OCI-LY3 (cell line): ENCODE measurements around the gene ABCC5.

Experiments
- H2AFZ ChIP-seq: fragments of 200-600, 300-600 bp; shearing (Covaris generic); 2 replicates; pipeline ENCODE4 v1.6.0; 2014; ENCODE audit warnings: antibody characterized with exemption, low read depth, low read length
- H3K27ac ChIP-seq: fragments of 200-600, 300-600 bp; sonication (generic); 2 replicates; pipeline ENCODE4 v1.5.1; 2014; ENCODE audit warnings: mild to moderate bottlenecking, low read length, moderate library complexity, mixed read lengths
- H3K27me3 ChIP-seq: fragments of 200-600, 300-600 bp; sonication (generic); 2 replicates; pipeline ENCODE4 v1.6.1; 2014; ENCODE audit warnings: low read depth, low read length, mixed read lengths
- H3K36me3 ChIP-seq: fragments of 200-600, 300-600 bp; sonication (generic); replicated peaks from 2 replicates; pipeline ENCODE3; 2014; ENCODE audit warnings: low read depth, low read length, mixed read lengths
- H3K4me1 ChIP-seq: fragments of 300-600, 200-600 bp; sonication (generic); 2 replicates; pipeline ENCODE4 v1.6.1; 2014; ENCODE audit warnings: low read length, mixed read lengths
- H3K4me2 ChIP-seq: fragments of 200-600, 300-600 bp; sonication (generic); 2 replicates; pipeline ENCODE4 v1.6.1; 2014; ENCODE audit warnings: low read length, mixed read lengths
- H3K4me3 ChIP-seq: fragments of 300-600, 200-600 bp; sonication (generic); 2 replicates; pipeline ENCODE4 v1.5.1; 2014; ENCODE audit warnings: antibody characterized with exemption, mild to moderate bottlenecking, low read length, moderate library complexity
- H3K79me2 ChIP-seq: fragments of 300-600, 200-600 bp; shearing (Covaris generic); 2 replicates; pipeline ENCODE4 v1.6.1; 2014; ENCODE audit warnings: mild to moderate bottlenecking, low read length, mixed read lengths
- H3K9ac ChIP-seq: fragments of 300-600, 200-600 bp; shearing (Covaris generic); 2 replicates; pipeline ENCODE4 v1.6.0; 2014; ENCODE audit warnings: mild to moderate bottlenecking, low read length, moderate library complexity
- H3K9me3 ChIP-seq: fragments of 200-600, 300-600 bp; shearing (Covaris generic); 2 replicates; pipeline ENCODE4 v1.6.1; 2014; ENCODE audit warnings: low read length, mixed read lengths; ENCODE audit not compliant: insufficient read depth
- H4K20me1 ChIP-seq: fragments of 200-600, 300-600 bp; sonication (generic); 2 replicates; pipeline ENCODE4 v1.6.1; 2016; ENCODE audit warnings: low read length, mixed read lengths; ENCODE audit not compliant: insufficient read depth
- CTCF ChIP-seq: fragments of 200-600, 300-600 bp; sonication (generic); IDR thresholded peaks from 2 replicates; pipeline ENCODE4 v1.5.1; 2014; ENCODE audit warnings: antibody characterized with exemption, low read length, low read depth
- EZH2phosphoT487 ChIP-seq: fragments of 200-600 bp; shearing (Covaris generic); IDR thresholded peaks from 2 replicates; pipeline ENCODE4 v1.6.1; 2018; ENCODE audit warnings: antibody characterized with exemption, mixed run types, low read depth

The ABCC5 gene

GRCh38 chr3:183954875-183955274 is 62.8 kb downstream of the ABCC5 start:
- no peak overlapping the region for H3K27ac ChIP-seq
- H3K9ac ChIP-seq: no peak overlapping the region
- no peaks in the 10 kb centered on the region for H3K36me3 ChIP-seq
- H4K20me1 ChIP-seq: no peaks in the 10 kb centered on the region
- no peak for TF ChIP-seq CTCF
- TF ChIP-seq EZH2phosphoT487: no peak
- H3K27me3 ChIP-seq: no peaks in the 10 kb centered on the region
- H3K79me2 ChIP-seq: no peaks in the 10 kb centered on the region
- no peaks in the 10 kb centered on the region for H3K4me1 ChIP-seq
- no peaks in the 10 kb centered on the region for H3K9me3 ChIP-seq
- H3K4me2 ChIP-seq: no peak overlapping the region
- H3K4me3 ChIP-seq: no peak overlapping the region
- H2AFZ ChIP-seq: no peak overlapping the region

GRCh38 chr3:183953471-183954070 is 64.1 kb downstream of the ABCC5 start:
- Histone ChIP-seq H3K9ac (no peak overlapping the region), H3K4me3 (no peak overlapping the region)

GRCh38 chr3:183951459-183951858 is 66.2 kb downstream of the ABCC5 start:
- H3K36me3 ChIP-seq: no peaks in the 10 kb centered on the region
- TF ChIP-seq EZH2phosphoT487 (no peak), CTCF (no peak)

More at GRCh38 chr3:183953471-183954070, 64.1 kb downstream of the ABCC5 start:
- Histone ChIP-seq H3K9me3 (no peaks in the 10 kb centered on the region), H3K79me2 (no peaks in the 10 kb centered on the region), H4K20me1 (no peaks in the 10 kb centered on the region), H3K4me2 (no peak overlapping the region), H2AFZ (no peak overlapping the region), H3K27ac (no peak overlapping the region), H3K27me3 (no peaks in the 10 kb centered on the region), H3K36me3 (no peaks in the 10 kb centered on the region), H3K4me1 (no peaks in the 10 kb centered on the region)
- no peak for TF ChIP-seq CTCF

GRCh38 chr3:183949690-183950089 is 68.0 kb downstream of the ABCC5 start:
- TF ChIP-seq EZH2phosphoT487 (no peak), CTCF (no peak)
- Histone ChIP-seq H4K20me1 (no peaks in the 10 kb centered on the region), H3K4me2 (no peak overlapping the region), H2AFZ (no peak overlapping the region), H3K79me2 (no peaks in the 10 kb centered on the region), H3K9ac (no peak overlapping the region), H3K9me3 (no peaks in the 10 kb centered on the region), H3K27me3 (no peaks in the 10 kb centered on the region), H3K4me3 (no peak overlapping the region), H3K4me1 (peaks cover 7% of the 10 kb centered on the region), H3K27ac (no peak overlapping the region), H3K36me3 (no peaks in the 10 kb centered on the region)

More at GRCh38 chr3:183951459-183951858, 66.2 kb downstream of the ABCC5 start:
- Histone ChIP-seq H3K9me3 (no peaks in the 10 kb centered on the region), H3K27ac (no peak overlapping the region), H3K4me2 (no peak overlapping the region), H3K4me1 (no peaks in the 10 kb centered on the region), H3K27me3 (no peaks in the 10 kb centered on the region), H2AFZ (no peak overlapping the region), H3K4me3 (no peak overlapping the region), H4K20me1 (no peaks in the 10 kb centered on the region), H3K9ac (no peak overlapping the region), H3K79me2 (no peaks in the 10 kb centered on the region)
